DMS53 (cell line): Measurements from ENCODE around the gene TRIM69.
"Not testable (repeated sequence)": the region's sequence is repeated elsewhere in the genome, so short reads cannot be mapped to it uniquely, and the experiment has no call there.

Experiments
- DNase-seq: peaks from one replicate; lab custom pipeline; 2025; lab: John Stamatoyannopoulos, UW

TRIM69 gene

DNA sequence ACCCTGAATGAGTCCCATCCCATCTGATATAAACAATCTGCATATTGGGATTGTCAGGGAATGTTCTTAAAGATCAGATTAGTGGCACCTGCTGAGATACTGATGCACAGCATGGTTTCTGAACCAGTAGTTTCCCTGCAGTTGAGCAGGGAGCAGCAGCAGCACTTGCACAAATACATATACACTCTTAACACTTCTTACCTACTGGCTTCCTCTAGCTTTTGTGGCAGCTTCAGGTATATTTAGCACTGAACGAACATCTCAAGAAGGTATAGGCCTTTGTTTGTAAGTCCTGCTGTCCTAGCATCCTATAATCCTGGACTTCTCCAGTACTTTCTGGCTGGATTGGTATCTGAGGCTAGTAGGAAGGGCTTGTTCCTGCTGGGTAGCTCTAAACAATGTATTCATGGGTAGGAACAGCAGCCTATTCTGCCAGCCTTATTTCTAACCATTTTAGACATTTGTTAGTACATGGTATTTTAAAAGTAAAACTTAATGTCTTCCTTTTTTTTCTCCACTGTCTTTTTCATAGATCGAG is 20.5 kb upstream of the TRIM69 start:
- DNase-seq: no peak

DNA sequence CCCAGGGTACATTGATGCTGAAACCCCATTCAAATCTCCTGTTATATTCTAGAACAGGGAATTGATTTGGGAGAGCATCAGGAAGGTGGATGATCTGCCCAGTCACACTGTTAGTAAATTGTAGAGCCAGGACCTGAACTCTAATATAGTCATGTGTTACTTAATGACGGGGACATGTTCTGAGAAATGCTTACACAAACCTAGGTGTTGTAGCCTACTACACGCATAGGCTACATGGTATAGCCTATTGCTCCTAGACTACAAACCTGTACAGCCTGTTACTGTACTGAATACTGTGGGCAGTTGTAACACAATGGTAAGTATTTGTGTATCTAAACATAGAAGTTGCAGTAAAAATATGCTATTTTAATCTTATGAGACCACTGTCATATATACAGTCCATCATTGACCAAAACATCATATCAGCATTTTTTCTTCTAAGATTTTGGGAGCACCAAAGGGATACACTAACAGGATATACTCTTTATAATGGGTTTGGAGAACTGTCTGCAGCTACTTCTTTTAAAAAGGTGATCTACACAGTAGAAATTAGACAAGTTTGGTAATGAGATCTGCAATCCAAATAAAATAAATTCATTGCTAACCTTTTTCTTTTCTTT is 19.2 kb upstream of the TRIM69 start:
- DNase-seq: no peak

DNA sequence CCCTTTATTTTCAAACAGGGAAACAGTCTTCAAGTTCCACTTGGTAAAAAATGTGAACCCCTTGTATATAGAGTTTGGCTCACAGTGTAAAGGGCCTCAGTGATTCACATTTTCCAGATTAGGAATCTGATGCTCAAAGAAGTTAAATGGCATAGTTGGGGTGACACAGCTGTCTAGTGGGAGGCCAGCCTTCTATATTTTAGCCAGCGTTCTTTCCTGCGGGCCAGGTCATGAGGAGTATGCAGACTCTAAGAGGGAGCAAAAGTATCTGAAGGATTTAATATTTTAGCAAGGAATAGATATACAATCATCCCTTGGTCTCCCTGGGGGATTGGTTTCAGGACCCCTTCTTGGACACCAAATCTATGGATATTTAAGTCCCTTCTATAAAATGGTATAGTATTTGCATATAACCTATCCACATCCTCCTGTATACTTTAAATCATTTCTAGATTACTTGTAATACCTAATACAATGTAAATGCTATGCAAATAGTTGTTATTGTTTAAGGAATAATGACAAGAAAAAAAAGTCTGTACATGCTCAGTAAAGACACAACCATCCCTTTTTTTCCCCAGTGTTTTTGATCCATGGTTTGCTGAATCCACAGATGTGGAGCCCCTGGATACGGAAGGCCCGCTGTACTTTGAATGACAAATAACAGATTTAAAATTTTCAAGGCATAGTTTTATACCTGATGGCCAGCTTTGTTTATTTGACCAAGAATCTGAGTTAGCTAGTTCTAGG is 18.0 kb upstream of the TRIM69 start:
- no peak for DNase-seq

DNA sequence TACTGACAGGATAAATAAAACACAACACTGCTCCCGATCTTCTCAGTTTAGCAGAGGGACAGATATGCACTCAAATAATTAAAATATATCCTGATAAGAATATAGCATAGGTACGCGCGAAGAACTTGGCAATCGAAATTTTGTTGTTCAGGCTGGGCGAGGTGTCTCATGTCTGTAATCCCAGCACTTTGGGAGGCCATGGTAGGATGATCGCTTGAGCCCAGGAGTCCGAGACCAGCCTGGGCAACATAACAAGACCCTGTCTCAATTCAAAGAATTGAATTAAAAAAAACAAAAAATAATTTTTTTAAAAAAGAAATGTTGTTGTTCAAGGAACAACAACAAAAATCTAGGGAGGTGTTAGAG is 17.4 kb upstream of the TRIM69 start:
- DNase-seq: peak; percentile 8

DNA sequence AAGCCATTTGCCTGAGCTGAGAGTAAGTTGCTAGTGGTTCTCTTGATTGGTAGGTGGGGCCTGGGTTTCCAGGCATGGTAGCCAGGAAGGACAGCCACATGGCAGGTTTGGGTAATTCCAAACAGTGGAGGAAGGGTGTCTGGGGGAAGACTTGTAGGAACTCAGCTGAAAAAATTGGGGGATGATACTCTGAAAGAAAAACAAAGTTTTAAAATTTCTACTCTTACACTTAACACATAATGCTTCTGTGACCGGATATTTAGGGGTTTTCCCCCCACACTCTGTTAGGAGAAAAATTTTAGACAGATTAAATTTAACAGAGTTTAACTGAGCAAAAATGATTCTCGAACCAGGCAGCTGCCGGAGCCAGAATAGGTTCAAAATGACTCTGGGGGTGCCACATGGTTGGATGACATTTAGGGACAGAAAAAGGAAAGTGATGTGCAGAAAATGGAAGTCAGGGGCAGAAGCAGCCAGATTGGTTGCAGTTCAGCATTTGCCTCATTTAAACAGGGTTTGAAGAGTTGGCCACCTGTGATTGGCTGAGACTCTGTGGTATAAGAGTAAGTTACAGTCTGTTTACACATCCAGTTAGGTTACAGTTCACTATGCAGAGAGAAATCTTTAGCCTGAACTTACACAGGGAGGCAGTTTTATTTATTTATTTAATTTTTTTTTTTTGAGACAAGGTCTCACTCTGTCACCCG is 16.9 kb upstream of the TRIM69 start:
- DNase-seq: peak; percentile 34

DNA sequence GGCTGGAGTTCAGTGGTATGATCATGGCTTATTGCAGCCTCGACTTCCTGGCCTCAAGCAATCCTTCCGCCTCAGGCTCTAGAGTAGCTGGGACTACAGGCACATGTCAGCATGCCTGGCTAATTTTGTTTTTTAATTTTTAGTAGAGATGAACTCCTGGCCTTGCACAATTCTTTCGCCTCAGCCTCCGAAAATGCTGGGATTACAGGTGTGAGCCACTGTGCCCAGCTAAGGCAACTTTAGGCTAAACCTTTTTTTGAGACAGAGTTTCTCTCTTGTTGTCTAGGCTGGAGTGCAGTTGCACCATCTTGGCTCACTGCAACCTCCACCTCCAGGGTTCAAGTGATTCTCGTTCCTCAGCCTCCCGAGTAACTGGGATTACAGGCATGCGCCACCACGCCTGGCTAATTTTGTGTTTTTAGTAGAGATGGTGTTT is 16.3 kb upstream of the TRIM69 start:
- DNase-seq: not testable (repeated sequence)

DNA sequence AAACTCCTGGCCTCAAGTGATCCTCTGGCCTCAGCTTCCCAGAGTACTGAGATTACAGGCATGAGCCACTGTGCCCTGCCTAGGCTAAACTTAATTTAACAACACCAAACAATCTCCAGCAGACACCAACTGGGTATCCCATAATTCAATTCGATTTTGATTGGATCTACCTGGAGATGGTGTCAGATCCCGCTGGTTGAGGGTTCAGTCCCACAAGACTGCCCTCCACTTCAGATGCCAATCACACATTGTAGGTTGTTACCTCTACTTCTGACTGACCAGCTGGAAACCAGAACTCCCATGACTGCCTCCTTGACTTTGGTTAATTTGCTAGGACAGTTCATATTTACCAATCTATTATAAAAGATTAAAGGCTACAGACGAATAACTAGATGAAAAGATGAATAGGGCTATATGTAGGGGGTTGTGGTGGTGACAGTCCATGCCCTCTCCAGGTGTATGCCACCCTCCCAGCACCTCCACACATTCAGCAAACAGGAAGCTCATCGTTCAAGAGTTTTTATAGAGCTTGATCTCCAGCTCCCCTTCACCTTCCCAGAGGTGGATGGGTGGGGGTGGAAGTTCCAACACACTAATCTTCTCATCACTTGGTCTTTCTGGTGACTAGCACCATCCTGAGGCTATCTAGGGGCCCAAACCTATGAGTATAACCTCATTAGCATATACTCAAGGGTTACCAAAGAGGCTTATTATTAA is 15.7 kb upstream of the TRIM69 start:
- DNase-seq: peak; percentile 23

DNA sequence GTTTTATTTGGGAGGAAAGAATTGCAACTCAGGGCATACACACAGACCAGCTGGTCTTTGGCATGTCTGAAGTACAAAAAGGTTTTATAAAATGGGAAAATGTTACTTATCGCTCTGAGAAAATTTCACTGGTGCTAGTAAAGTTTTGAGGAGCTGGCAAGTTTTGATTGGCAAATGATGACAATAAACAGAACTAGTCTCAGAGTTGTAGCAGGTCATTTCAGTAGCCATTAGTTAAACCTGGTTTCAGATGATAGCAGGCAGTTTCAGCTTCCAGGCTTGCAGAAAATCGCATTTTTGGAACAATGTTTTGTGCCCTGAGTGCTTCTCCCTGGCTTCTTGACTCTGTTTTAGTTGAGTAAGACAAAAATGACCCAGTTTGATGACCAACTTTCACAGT is 14.3 kb upstream of the TRIM69 start:
- DNase-seq: no peak

DNA sequence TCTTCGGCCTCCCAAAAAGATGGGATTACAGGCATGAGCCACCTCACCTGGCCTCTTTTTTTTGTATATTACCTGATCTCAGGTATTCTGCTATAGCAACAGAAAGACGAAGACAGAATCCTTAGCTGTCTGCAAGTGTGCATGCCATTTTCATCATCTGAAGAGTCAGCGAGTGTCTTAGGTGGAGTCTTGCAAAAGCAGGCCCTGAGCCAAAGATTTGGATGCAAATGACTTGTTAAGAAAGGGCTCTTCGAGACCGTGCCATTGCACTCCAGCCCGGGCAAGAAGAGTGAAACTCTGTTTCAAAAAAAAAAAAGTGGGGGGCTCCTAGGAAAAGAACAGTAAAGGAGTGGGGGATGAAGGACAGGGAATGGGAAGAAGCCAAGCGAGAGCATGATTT is 10.2 kb upstream of the TRIM69 start:
- DNase-seq: peak; percentile 33

DNA sequence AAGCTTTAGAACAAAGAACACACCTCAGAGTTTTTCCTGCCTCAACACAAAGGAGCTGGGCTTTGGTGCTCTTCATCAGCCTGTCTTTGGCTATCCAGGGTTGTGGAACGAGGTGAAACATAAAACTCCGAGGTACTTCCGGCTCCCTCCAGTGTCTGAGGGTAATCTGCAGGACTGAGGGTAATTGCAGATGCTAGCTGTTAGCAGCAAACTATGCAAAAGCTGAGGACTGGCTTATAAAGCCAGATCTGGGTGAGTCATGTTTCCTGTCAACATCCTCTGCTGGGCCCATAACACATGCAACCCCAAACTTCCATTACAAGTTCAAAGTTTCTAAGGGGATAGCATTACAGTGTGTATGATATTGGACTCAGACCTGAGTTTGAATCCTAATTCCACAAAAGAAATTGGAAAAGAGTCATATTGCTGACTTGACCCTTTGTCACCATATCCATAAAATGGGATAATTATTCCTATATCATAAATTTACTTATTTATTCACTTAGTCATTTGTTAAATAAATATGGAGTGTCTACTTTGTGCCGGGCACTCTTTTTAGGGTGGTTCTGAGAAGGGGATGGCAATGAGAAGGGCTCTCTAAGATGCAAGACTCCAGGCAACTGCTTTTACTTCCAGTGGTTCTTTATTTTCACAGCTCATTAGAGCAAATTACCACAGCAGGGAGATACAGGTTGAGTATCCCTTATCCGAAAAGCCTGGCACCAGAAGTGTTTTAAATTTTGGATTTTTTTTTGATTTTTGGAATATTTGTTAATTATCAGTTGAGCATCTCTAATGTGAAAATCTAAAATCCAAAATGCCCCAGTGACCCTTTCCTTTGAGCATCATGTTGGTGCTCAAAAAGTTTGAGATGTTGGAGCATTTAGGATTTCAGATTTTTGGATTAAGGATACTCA is 9.5 kb upstream of the TRIM69 start:
- DNase-seq: peak; percentile 92

DNA sequence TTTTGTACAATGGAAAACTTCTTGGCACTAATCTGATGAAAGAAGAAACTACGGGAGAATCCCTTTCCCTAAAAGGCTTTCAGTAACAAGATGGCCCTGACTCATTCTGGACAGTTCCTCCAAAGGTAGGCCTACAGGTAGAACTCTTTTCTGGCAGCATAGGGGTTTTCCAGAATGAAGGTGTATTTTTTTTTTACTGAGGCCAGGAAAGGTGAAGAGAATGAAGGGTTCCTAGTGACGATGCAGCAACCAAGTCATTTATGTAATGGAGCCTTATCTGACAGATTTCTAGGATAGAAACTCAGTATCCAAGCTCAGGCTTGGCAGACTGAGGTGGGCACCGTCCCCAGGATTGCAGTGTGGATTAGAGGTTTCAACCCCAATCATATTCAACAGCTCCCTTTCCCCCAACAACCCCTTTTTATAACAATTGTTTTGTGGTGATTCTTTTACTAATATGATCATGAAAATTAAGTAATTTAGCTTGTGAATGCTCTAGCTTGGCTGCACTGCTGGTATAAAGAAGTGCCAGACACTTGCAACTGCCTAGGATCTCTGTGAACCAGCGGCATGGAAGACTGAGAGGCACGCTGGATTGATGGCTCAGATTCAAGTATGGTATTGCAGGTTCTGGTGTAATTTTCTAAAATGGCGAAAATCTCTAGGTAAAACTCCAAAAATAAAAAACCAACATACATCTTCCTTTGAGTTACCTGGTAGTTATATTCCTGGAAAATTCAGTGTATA is 8.7 kb upstream of the TRIM69 start:
- peak; percentile 49 for DNase-seq

DNA sequence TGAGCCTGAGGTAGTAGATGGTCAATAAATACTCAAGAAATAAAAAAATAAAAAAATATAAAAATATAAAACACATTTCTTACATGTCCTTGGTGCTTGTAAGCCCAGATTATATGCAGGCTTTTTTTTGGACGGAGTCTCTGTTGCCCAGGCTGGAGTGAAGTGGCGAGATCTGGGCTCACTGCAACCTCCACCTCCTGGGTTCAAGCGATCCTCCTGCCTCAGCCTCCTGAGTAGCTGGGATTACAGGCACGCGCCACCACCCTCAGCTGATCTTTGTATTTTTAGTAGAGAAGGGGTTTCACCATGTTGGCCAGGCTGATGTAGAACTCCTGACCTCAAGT is 8.1 kb upstream of the TRIM69 start:
- DNase-seq: not testable (repeated sequence)

DNA sequence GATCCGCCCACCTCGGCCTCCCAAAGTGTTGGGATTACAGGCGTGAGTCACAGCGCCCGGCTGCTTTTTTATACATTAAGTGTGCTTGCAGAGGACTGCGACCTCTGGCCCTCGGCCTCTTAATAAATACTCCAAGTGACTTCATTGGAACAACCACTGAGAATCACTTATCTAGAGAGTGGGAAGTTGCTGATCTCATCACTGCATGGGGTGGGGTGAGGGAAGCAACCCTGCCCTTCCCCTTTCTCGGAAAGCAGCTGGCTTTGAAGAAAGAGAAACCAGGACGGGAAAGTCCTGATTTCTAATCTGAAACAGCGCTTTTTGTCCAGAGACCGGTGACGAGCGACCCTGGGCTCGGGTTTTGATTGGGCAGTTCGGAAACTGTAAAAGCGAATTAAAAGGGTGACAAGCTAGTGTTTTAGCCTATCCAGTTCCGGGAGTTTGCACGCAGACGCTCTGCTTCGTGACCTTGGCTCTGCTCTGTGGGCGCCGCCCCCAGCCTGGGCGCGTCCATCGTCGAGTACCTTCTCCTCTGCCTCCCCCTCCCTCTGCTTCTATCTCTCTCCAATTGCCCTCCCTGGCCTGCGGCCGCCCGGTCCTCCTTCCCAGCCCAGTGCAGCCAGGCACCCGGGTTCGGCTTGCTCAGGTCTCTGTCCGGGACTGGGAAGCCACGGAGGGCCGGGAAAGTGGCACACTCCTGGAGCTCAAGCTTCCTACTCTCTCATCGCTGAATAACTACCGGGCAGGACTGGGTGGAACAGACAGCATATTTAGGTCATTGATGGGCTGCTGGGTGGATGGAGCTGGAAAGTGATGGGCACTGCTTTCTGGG is 7.5 kb upstream of the TRIM69 start:
- DNase-seq: peak; percentile 97

DNA sequence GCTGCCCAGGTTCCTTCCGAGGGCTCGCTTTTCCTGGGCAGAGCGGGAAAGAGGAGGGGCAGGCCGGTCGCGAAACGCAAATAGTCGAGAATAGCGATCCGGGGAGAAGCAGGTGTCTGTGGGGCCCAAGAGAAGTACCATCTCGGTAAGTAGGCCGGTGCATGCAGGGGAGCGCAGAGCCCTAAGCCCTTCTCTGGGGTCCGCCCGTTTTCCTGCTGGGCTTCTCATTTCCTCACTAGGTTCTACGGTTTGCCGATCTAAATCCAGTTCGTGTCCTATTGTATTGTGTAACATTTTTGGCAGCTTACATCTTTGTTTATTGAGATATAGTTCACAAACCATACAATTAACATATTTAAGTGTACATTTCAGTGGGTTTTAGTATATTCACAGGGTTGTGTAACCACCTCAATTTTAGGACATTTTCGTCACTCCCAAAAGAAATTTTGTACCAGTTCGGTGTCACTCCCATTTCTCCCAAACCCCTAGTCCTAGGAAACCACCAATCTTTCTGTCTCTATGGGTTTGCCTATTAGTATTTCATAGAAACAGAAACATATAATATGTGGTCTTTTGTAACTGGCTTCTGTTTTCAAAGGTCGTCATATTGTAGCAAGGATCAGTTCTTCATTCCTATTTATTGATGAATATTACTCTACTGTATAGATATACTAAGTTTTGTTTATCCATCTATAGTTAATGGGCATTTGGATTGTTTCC is 6.8 kb upstream of the TRIM69 start:
- peak; percentile 78 for DNase-seq

DNA sequence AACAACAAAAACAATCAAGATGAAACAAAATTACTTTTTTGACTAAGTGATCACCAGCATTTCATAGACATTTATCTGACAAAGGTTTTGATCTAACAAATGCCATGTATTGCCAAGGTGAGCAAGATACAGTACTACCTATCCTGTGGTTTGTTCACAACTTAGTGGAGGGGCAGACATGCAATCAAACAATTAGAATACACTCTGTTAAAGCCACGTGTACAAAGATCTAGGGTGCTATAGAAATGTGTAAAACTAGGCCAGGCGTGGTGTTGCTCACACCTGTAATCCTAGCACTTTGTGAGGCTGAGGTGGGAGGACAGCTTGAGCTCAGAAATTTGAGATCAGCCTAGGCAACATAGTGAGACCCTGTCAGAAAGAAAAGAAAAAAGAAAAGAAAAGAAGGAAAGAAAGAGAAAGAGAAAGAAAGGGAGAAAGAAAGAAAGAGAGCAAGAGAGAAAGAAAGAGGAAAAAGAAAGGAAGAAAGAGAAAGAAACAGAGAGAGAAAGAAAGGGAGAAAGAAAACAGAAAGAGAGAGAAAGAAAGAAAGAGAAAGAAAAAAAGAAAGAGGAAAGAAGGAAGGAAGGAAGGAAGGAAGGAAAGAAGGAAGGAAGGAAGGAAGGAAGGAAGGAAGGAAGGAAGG is 1.4 kb upstream of the TRIM69 start:
- DNase-seq: no peak

DNA sequence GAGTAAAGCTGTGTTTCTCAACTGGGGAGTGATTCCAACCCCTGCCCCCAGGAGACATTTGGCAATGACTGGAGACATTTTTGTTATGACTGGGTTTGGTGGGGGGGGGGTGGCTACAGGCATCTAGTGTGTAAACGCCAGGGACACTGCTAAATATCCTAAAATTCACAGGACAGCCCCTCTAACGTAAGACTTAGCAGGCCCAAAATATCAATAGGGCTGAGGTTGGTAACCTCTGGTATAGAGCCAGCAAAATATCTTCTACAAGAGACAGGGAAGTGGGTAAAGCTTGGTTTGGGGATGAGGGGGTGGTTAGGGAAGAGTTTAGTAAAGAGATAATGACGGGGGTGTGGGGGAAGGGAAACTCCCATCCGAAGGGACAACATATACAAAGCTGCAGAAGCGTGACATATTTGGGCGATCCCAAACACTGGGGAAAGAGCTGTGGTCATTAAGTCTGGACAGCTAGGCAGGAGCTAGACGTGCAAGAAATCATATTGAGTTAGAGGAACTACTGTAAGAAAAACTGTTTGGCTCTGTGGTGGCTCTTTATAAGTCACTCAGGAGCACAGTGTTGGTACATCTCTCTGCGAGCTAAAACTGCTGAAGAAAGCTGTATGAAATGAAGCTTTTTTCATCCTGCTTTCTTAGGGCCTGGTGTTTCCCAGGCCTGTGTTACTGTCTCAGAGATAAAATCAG is 697 bp upstream of the TRIM69 start:
- no peak for DNase-seq

DNA sequence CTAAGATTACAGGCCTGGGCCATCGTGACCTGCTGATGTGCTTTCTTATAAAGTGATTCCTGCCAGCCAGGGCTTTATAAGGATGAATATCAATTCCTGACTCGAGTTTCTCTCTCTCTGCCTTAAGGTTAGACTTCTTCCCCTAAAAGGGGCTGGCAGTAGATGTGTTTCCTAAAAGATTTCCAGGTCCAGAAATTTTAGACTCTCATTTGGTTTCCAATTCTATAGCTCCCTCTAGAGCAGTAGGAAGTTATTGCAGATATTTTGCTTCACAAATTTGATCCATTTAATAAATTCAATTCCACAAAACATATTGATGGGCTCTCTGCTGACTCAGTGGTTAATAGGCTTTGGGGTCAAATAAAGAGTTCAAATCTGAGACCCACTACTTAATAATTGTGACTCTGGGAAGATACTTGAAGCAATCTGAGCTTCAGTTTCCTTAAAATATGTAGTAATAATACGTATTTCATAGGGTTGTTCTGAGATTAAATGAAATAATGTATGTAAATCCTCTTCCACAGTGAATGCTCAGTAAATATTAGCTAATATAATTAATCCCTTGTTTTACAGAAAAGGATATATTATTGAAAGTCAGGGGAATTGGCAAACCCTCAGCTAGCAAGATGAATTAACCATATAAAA is 2.1 kb downstream of the TRIM69 start:
- DNase-seq: peak; percentile 66
